Activated CD4-positive, CD25-positive, alpha-beta regulatory T cell treated with anti-CD3 and anti-CD28 coated beads, Interleukin-2, amount 50 U/mL, for 16 hours (primary cell): ENCODE results near the gene ELOB.

Source experiments
- DNase-seq: peaks from one replicate; pipeline ENCODE4 v3.0.0-alpha.2; 2020; ENCODE audit warnings: low read depth, low spot score

The ELOB gene

GRCh38 chr16:2768403-2769089, 8.5 kb downstream of the ELOB start:
- DNase-seq, result no peak

GRCh38 chr16:2767891-2768290, 9.2 kb downstream of the ELOB start:
- DNase-seq, result no peak

- DNase-seq, result no peak
Measured at GRCh38 chr16:2767140-2767731, 9.8 kb downstream of the ELOB start.

GRCh38 chr16:2766430-2767139, 10.5 kb downstream of the ELOB start:
- DNase-seq, result no peak

- DNase-seq, result no peak
Measured at GRCh38 chr16:2765462-2766404, 11.3 kb downstream of the ELOB start.

- no peak for DNase-seq
Measured at GRCh38 chr16:2764718-2765117, 12.4 kb downstream of the ELOB start.

GRCh38 chr16:2763173-2763572, 13.9 kb downstream of the ELOB start:
- DNase-seq, result no peak

GRCh38 chr16:2762711-2763110, 14.4 kb downstream of the ELOB start:
- no peak for DNase-seq

GRCh38 chr16:2761886-2762583, 15.0 kb downstream of the ELOB start:
- DNase-seq, result no peak

- DNase-seq, result no peak
Measured at GRCh38 chr16:2761472-2761871, 15.6 kb downstream of the ELOB start.

- DNase-seq, result no peak
Measured at GRCh38 chr16:2757344-2757743, 19.7 kb downstream of the ELOB start.

- DNase-seq, result no peak
Measured at GRCh38 chr16:2756288-2757015, 20.6 kb downstream of the ELOB start.

GRCh38 chr16:2755158-2755557, 21.9 kb downstream of the ELOB start:
- DNase-seq, result no peak

- no peak for DNase-seq
Measured at GRCh38 chr16:2753733-2754020, 23.4 kb downstream of the ELOB start.

- no peak for DNase-seq
Measured at GRCh38 chr16:2752850-2753732, 24.0 kb downstream of the ELOB start.

- DNase-seq, result peak; percentile 90
Measured at GRCh38 chr16:2752035-2752849, 24.8 kb downstream of the ELOB start, which contains the start of gene SRRM2. Gene SRRM2, plus strand, starts transcription at chr16:2752638. Its CDS starts 3,727 bp downstream, at chr16:2756365.

- no peak for DNase-seq
Measured at GRCh38 chr16:2751577-2752034, 25.5 kb downstream of the ELOB start.

GRCh38 chr16:2749936-2750335, 27.1 kb downstream of the ELOB start:
- DNase-seq, result no peak

GRCh38 chr16:2749476-2749875, 27.6 kb downstream of the ELOB start:
- no peak for DNase-seq
